Keratinocyte (primary cell): Measurements from ENCODE around the gene TFPI. TPM values are rescaled to one million over a fixed set of nuclear protein-coding genes. Genes with fewer than 3 reads are reported as not detected.

Experiments
- DNase-seq: peaks from one replicate; pipeline ENCODE4 v3.0.0-alpha.2; 2011; ENCODE audit warnings: low read depth, missing footprints, low spot score
- FAIRE-seq: peaks from 2 replicates; lab custom pipeline; 2011; peaks lifted over from hg19 to GRCh38; lab: Jason Lieb, UNC
- H2AFZ ChIP-seq: 2 replicates; pipeline ENCODE4 v1.6.0; 2012; ENCODE audit warnings: low read length, control low read depth, inconsistent platforms; ENCODE audit not compliant: control insufficient read depth
- H3K27ac ChIP-seq: 2 replicates; pipeline ENCODE4 v1.5.1; 2011; ENCODE audit warnings: low read length; ENCODE audit not compliant: control insufficient read depth, insufficient read depth
- H3K27me3 ChIP-seq: 3 replicates; pipeline ENCODE4 v1.6.0; 2011; ENCODE audit warnings: low read length; ENCODE audit not compliant: control insufficient read depth, insufficient read depth; ENCODE audit errors: extremely low read depth
- H3K36me3 ChIP-seq, 2 experiments: 2 replicates in 1 of 2; 3 replicates in 1 of 2; pipeline ENCODE4 v1.5.1; 2011; ENCODE audit warnings: low read length in 2 of 2, mild to moderate bottlenecking in 1 of 2; ENCODE audit not compliant: control insufficient read depth in 2 of 2, insufficient read depth in 2 of 2; ENCODE audit errors: extremely low read depth in 1 of 2
- H3K4me1 ChIP-seq: 3 replicates; pipeline ENCODE4 v1.5.1; 2011; ENCODE audit warnings: low read length; ENCODE audit not compliant: control insufficient read depth, insufficient read depth; ENCODE audit errors: extremely low read depth
- H3K4me2 ChIP-seq: 3 replicates; pipeline ENCODE4 v1.6.0; 2011; ENCODE audit warnings: low read depth, low read length; ENCODE audit not compliant: control insufficient read depth, insufficient read depth; ENCODE audit errors: extremely low read depth
- H3K4me3 ChIP-seq, 3 experiments: fragments of 200-600 bp in 1 of 3; sonication (generic) in 1 of 3; 2 replicates in 2 of 3; 3 replicates in 1 of 3; pipeline ENCODE4 v1.5.1; 2011 to 2016; ENCODE audit warnings: low read length in 3 of 3, mild to moderate bottlenecking in 3 of 3, control low read depth in 2 of 3, inconsistent platforms in 1 of 3, low read depth in 1 of 3, mixed read lengths in 1 of 3, mixed run types in 1 of 3, moderate library complexity in 1 of 3; ENCODE audit not compliant: control insufficient read depth in 2 of 3, insufficient read depth in 2 of 3; ENCODE audit errors: extremely low read depth in 1 of 3
- H3K79me2 ChIP-seq: 2 replicates; pipeline ENCODE4 v1.6.0; 2012; ENCODE audit warnings: low read length; ENCODE audit not compliant: control insufficient read depth, insufficient read depth
- H3K9ac ChIP-seq: 3 replicates; pipeline ENCODE4 v1.6.0; 2011; ENCODE audit warnings: low read length; ENCODE audit not compliant: control insufficient read depth, insufficient read depth; ENCODE audit errors: extremely low read depth
- H3K9me1 ChIP-seq: 3 replicates; pipeline ENCODE4 v1.6.0; 2011; ENCODE audit warnings: low read length; ENCODE audit not compliant: control insufficient read depth, insufficient read depth; ENCODE audit errors: extremely low read depth
- H3K9me3 ChIP-seq: 2 replicates; pipeline ENCODE4 v1.5.1; 2012; ENCODE audit warnings: low read depth, low read length; ENCODE audit not compliant: control insufficient read depth
- H4K20me1 ChIP-seq: 3 replicates; pipeline ENCODE4 v1.6.0; 2011; ENCODE audit warnings: low read length; ENCODE audit not compliant: control insufficient read depth, insufficient read depth; ENCODE audit errors: extremely low read depth
- CTCF ChIP-seq, 3 experiments: IDR thresholded peaks in 1 of 3; conservative IDR thresholded peaks in 1 of 3; optimal IDR thresholded peaks in 1 of 3; 2 replicates in 2 of 3; 3 replicates in 1 of 3; pipeline versions ENCODE3 to v1.5.1; 2011; ENCODE audit warnings: low read length in 3 of 3, mild to moderate bottlenecking in 3 of 3, moderate library complexity in 2 of 3, control low read depth in 1 of 3, inconsistent platforms in 1 of 3; ENCODE audit not compliant: insufficient read depth in 2 of 3; ENCODE audit errors: extremely low read depth in 1 of 3
- EZH2 ChIP-seq: IDR thresholded peaks from one replicate; pipeline ENCODE4 v1.6.1; 2012; ENCODE audit warnings: inconsistent platforms, mild to moderate bottlenecking, low read length, moderate library complexity
- dilution Hi-C: fragments of 300-500 bp; cut with MboI; formaldehyde crosslinking; loops from one replicate; pipeline ENCODE4 v1.7.0; 2020; ENCODE audit warnings: low sequenced_read_pairs; ENCODE audit not compliant: extremely low pct_ligation_motif_present
- polyA plus RNA-seq, 5 experiments: library from polyadenylated mRNA; depleted of rRNA in 3 of 5; stranded (reverse) in 3 of 5; stranded (forward) in 1 of 5; unstranded in 1 of 5; fragments of >200 nt; gene quantifications; 1 replicate in 1 of 5; 2 replicates in 3 of 5; 3 replicates in 1 of 5; pipeline versions ENCODE4 v1.2.1 to v1.2.3, GENCODE V29; 2011 to 2012; ENCODE audit warnings: missing spikeins in 2 of 5, low read depth in 1 of 5, low replicate concordance in 1 of 5

TFPI gene
- polyA plus RNA-seq, 1 donor (not counting 4 experiments of a cell fraction or from before 2014, with no cell fraction given), result 1.1 TPM

- no peak overlapping the region for H3K27ac ChIP-seq
- no peaks in the 10 kb centered on the region for H3K36me3 ChIP-seq
- TF ChIP-seq CTCF (optimal IDR thresholded peaks at IDR 0.05 in 1 of 3, IDR thresholded peaks at IDR 0.05 in 1 of 3, conservative IDR thresholded peaks at IDR 0.05 in 1 of 3; ENCODE audit: extremely low read depth in 1 of 3, insufficient read depth in 2 of 3, low read length in 3 of 3), result no peak
- TF ChIP-seq EZH2, result no peak
- H4K20me1 ChIP-seq, result no peaks in the 10 kb centered on the region
- no peaks in the 10 kb centered on the region for H3K27me3 ChIP-seq
- dilution Hi-C loops, result no loop called here
- DNase-seq (no peak), FAIRE-seq (no peak)
- H3K9ac ChIP-seq, result no peak overlapping the region
- H2AFZ ChIP-seq, result no peak overlapping the region
- no peaks in the 10 kb centered on the region for H3K9me1 ChIP-seq
- no peak overlapping the region for H3K4me3 ChIP-seq
- H3K79me2 ChIP-seq, result no peaks in the 10 kb centered on the region
- peaks cover 4% of the 10 kb centered on the region for H3K4me1 ChIP-seq
- no peaks in the 10 kb centered on the region for H3K9me3 ChIP-seq
- H3K4me2 ChIP-seq, result no peak overlapping the region
Observed at GRCh38 chr2:187529977-187530721, 24.1 kb downstream of the TFPI start.

- H3K27ac ChIP-seq, result no peak overlapping the region
- no peaks in the 10 kb centered on the region for H3K9me1 ChIP-seq
- peaks cover 4% of the 10 kb centered on the region for H3K4me1 ChIP-seq
- DNase-seq, result no peak
- no peaks in the 10 kb centered on the region for H3K9me3 ChIP-seq
- H3K9ac ChIP-seq, result no peak overlapping the region
- no peaks in the 10 kb centered on the region for H3K27me3 ChIP-seq
- H3K79me2 ChIP-seq, result no peaks in the 10 kb centered on the region
- dilution Hi-C loops, result no loop called here
- TF ChIP-seq CTCF (optimal IDR thresholded peaks at IDR 0.05 in 1 of 3, IDR thresholded peaks at IDR 0.05 in 1 of 3, conservative IDR thresholded peaks at IDR 0.05 in 1 of 3; ENCODE audit: extremely low read depth in 1 of 3, insufficient read depth in 2 of 3, low read length in 3 of 3) (no peak), EZH2 (no peak)
- no peaks in the 10 kb centered on the region for H4K20me1 ChIP-seq
- H2AFZ ChIP-seq, result no peak overlapping the region
- no peaks in the 10 kb centered on the region for H3K36me3 ChIP-seq
- no peak overlapping the region for H3K4me2 ChIP-seq
- no peak overlapping the region for H3K4me3 ChIP-seq
- no peak for FAIRE-seq
Observed at GRCh38 chr2:187529248-187529976, 24.8 kb downstream of the TFPI start.
